Measurements from ENCODE around the gene TMEM238.
"Not testable (repeated sequence)": the region's sequence is repeated elsewhere in the genome, so short reads cannot be mapped to it uniquely, and the experiment has no call there.

The TMEM238 gene

GRCh38 chr19:55426042-55426441, 42.0 kb upstream of the TMEM238 start:
- no peak overlapping the region for H3K27ac ChIP-seq (ENCODE audit: low read depth, low read length)
- H3K79me2 ChIP-seq (ENCODE audit: control insufficient read depth, low read length), result no peaks in the 10 kb centered on the region
- no peak overlapping the region for H3K4me2 ChIP-seq (ENCODE audit: low read length)
- H3K9me3 ChIP-seq (ENCODE audit: control insufficient read depth, insufficient read depth, low read length), result no peaks in the 10 kb centered on the region
- TF ChIP-seq EZH2phosphoT487 (IDR thresholded peaks at IDR 0.05; ENCODE audit: borderline replicate concordance, low read length) (no peak), CTCF (IDR thresholded peaks at IDR 0.05; ENCODE audit: low read depth, low read length, poor library complexity, severe bottlenecking) (no peak)
- no peaks in the 10 kb centered on the region for H3F3A ChIP-seq (ENCODE audit: control insufficient read depth, insufficient read depth)
- no peaks in the 10 kb centered on the region; the same call in 1 of the 2 replicates for H3K27me3 ChIP-seq (ENCODE audit: control insufficient read depth, low read length)
- H3K4me1 ChIP-seq (ENCODE audit: control insufficient read depth, low read length), result peaks cover 3% of the 10 kb centered on the region; the same call in 1 of the 2 replicates
- H3K9me2 ChIP-seq (replicated peaks; ENCODE audit: control insufficient read depth, low read length), result no peaks in the 10 kb centered on the region
- no peaks in the 10 kb centered on the region for H4K20me1 ChIP-seq (ENCODE audit: control insufficient read depth, insufficient read depth, low read depth, low read length)
- H3K36me3 ChIP-seq (ENCODE audit: control insufficient read depth, low read length), result no peaks in the 10 kb centered on the region
- no peak overlapping the region for H3K4me3 ChIP-seq (ENCODE audit: low read length)

GRCh38 chr19:55424518-55424917, 40.4 kb upstream of the TMEM238 start:
- Histone ChIP-seq H3K4me2 (ENCODE audit: low read length) (no peak overlapping the region), H4K20me1 (ENCODE audit: control insufficient read depth, insufficient read depth, low read depth, low read length) (no peaks in the 10 kb centered on the region), H3K27me3 (ENCODE audit: control insufficient read depth, low read length) (peaks cover 3% of the 10 kb centered on the region; the same call in 1 of the 2 replicates), H3K4me1 (ENCODE audit: control insufficient read depth, low read length) (peaks cover 3% of the 10 kb centered on the region; the same call in 1 of the 2 replicates), H3K4me3 (ENCODE audit: low read length) (no peak overlapping the region), H3K27ac (ENCODE audit: low read depth, low read length) (no peak overlapping the region), H3K9me2 (replicated peaks; ENCODE audit: control insufficient read depth, low read length) (no peaks in the 10 kb centered on the region), H3K9me3 (ENCODE audit: control insufficient read depth, insufficient read depth, low read length) (0 out of 2 replicates have a peak, but pooled peaks cover 6% of the 10 kb centered on the region), H3K36me3 (ENCODE audit: control insufficient read depth, low read length) (no peaks in the 10 kb centered on the region), H3K79me2 (ENCODE audit: control insufficient read depth, low read length) (no peaks in the 10 kb centered on the region), H3F3A (ENCODE audit: control insufficient read depth, insufficient read depth) (no peaks in the 10 kb centered on the region)
- no peak for TF ChIP-seq EZH2phosphoT487 (IDR thresholded peaks at IDR 0.05; ENCODE audit: borderline replicate concordance, low read length)
- no peak for TF ChIP-seq CTCF (IDR thresholded peaks at IDR 0.05; ENCODE audit: low read depth, low read length, poor library complexity, severe bottlenecking)

- Histone ChIP-seq H3K9me3 (ENCODE audit: control insufficient read depth, insufficient read depth, low read length) (0 out of 2 replicates have a peak, but pooled peaks cover 6% of the 10 kb centered on the region), H3K36me3 (ENCODE audit: control insufficient read depth, low read length) (no peaks in the 10 kb centered on the region), H3F3A (ENCODE audit: control insufficient read depth, insufficient read depth) (no peaks in the 10 kb centered on the region), H3K4me2 (ENCODE audit: low read length) (no peak overlapping the region), H3K9me2 (replicated peaks; ENCODE audit: control insufficient read depth, low read length) (no peaks in the 10 kb centered on the region), H3K79me2 (ENCODE audit: control insufficient read depth, low read length) (no peaks in the 10 kb centered on the region), H3K4me3 (ENCODE audit: low read length) (no peak overlapping the region), H3K4me1 (ENCODE audit: control insufficient read depth, low read length) (peaks cover 3% of the 10 kb centered on the region), H4K20me1 (ENCODE audit: control insufficient read depth, insufficient read depth, low read depth, low read length) (no peaks in the 10 kb centered on the region), H3K27me3 (ENCODE audit: control insufficient read depth, low read length) (peaks cover 3% of the 10 kb centered on the region; the same call in 1 of the 2 replicates), H3K27ac (ENCODE audit: low read depth, low read length) (no peak overlapping the region)
- TF ChIP-seq CTCF (IDR thresholded peaks at IDR 0.05; ENCODE audit: low read depth, low read length, poor library complexity, severe bottlenecking) (no peak), EZH2phosphoT487 (IDR thresholded peaks at IDR 0.05; ENCODE audit: borderline replicate concordance, low read length) (no peak)
Observed at GRCh38 chr19:55423225-55424005, 39.3 kb upstream of the TMEM238 start.

- not testable (repeated sequence) for H3K27me3 ChIP-seq (ENCODE audit: control insufficient read depth, low read length); H3K4me3 ChIP-seq (ENCODE audit: low read length); H3F3A ChIP-seq (ENCODE audit: control insufficient read depth, insufficient read depth); H3K4me2 ChIP-seq (ENCODE audit: low read length); H4K20me1 ChIP-seq (ENCODE audit: control insufficient read depth, insufficient read depth, low read depth, low read length); H3K9me3 ChIP-seq (ENCODE audit: control insufficient read depth, insufficient read depth, low read length); H3K27ac ChIP-seq (ENCODE audit: low read depth, low read length); H3K4me1 ChIP-seq (ENCODE audit: control insufficient read depth, low read length); H3K79me2 ChIP-seq (ENCODE audit: control insufficient read depth, low read length); H3K36me3 ChIP-seq (ENCODE audit: control insufficient read depth, low read length); H3K9me2 ChIP-seq (replicated peaks; ENCODE audit: control insufficient read depth, low read length)
Observed at GRCh38 chr19:55421281-55421680, 37.2 kb upstream of the TMEM238 start.

Measured in DOHH2 (cell line).